Activated naive CD4-positive, alpha-beta T cell treated with anti-CD3 and anti-CD28 coated beads, Interleukin-2, amount 10 ng/mL, durations not matched to agents 7 days and 5 days (primary cell): Measurements from ENCODE around the gene PHACTR1.

Experiments
- CTCF ChIA-PET: fragments of 350-600 bp; sonication (Branson Sonifier 250); formaldehyde crosslinking; loops from one replicate; lab custom pipeline; 2021; ENCODE audit warnings: antibody characterized with exemption; lab: Charles Lee
- DNase-seq: peaks from one replicate; pipeline ENCODE4 v3.0.0-alpha.2; 2020
- H3K27ac Mint-ChIP-seq: one replicate; pipeline ENCODE4 v1.8.0; 2021; ENCODE audit warnings: mild to moderate bottlenecking, moderate library complexity, mixed read lengths
- H3K27me3 Mint-ChIP-seq: one replicate; pipeline ENCODE4 v1.8.0; 2021; ENCODE audit warnings: mild to moderate bottlenecking, mixed read lengths
- H3K36me3 Mint-ChIP-seq: one replicate; pipeline ENCODE4 v1.8.0; 2021; ENCODE audit warnings: mixed read lengths
- H3K4me1 Mint-ChIP-seq: one replicate; pipeline ENCODE4 v1.8.0; 2021; ENCODE audit warnings: mixed read lengths
- H3K4me3 Mint-ChIP-seq: one replicate; pipeline ENCODE4 v1.8.0; 2021; ENCODE audit warnings: mild to moderate bottlenecking, moderate library complexity, mixed read lengths
- H3K9me3 Mint-ChIP-seq: one replicate; pipeline ENCODE4 v1.8.0; 2021; ENCODE audit warnings: mixed read lengths

The PHACTR1 gene

DNA sequence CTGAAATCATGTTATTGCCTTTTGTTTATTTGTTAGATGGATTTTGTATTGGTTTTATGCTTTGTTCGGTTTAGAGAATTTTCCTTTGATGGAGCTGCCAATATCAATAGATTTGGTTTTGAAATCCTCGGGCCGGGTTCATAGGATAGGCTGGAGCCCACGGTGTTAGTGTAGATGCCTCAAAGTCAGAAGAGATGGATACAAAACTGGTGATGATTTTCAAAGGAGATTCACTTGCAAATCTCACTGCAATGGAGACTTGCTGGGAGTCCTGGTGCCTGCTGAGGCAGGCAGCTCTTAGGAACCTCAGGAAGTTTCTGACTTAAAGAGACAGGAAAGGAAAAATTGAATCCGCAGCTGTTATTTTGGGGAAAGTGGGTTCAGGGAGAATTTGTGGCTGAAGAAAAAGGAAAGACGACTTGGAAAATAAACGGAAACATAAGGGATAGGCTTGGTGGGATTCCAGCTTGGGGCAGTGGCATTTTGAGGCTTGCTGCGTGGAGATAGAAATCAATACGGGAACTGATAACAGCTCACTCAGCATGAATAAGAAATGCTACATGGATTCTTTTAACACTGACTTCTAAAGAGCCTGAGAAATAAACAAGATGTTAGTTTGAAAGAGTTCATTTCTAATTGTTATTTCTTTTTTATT is 241.6 kb downstream of the PHACTR1 start:
- DNase-seq = no peak
- Mint-ChIP-seq H3K36me3 (no peaks in the 10 kb centered on the region), H3K9me3 (no peaks in the 10 kb centered on the region), H3K27ac (no peak overlapping the region), H3K4me3 (peak overlapping the region; percentile 76), H3K4me1 (peaks cover 25% of the 10 kb centered on the region), H3K27me3 (peaks cover 39% of the 10 kb centered on the region)
- CTCF ChIA-PET = interaction anchor here (1.0 to 1.4 kb wide), 4 partner anchors 20 to 397 kb away, joined by 3 read pairs; no protein-coding TSS in a partner anchor

GRCh38 chr6:12961761-12962160 is 245.2 kb downstream of the PHACTR1 start:
- no peak overlapping the region for H3K27ac Mint-ChIP-seq
- no peak for DNase-seq
- H3K4me3 Mint-ChIP-seq = no peak overlapping the region
- H3K9me3 Mint-ChIP-seq = no peaks in the 10 kb centered on the region
- no peaks in the 10 kb centered on the region for H3K36me3 Mint-ChIP-seq
- CTCF ChIA-PET = no interaction called here
- peaks cover 35% of the 10 kb centered on the region for H3K27me3 Mint-ChIP-seq
- H3K4me1 Mint-ChIP-seq = peaks cover 24% of the 10 kb centered on the region

- no peak for DNase-seq
- H3K4me3 Mint-ChIP-seq = no peak overlapping the region
- H3K9me3 Mint-ChIP-seq = no peaks in the 10 kb centered on the region
- H3K27ac Mint-ChIP-seq = no peak overlapping the region
- no peaks in the 10 kb centered on the region for H3K36me3 Mint-ChIP-seq
- peaks cover 29% of the 10 kb centered on the region for H3K27me3 Mint-ChIP-seq
- CTCF ChIA-PET = no interaction called here
- peaks cover 21% of the 10 kb centered on the region for H3K4me1 Mint-ChIP-seq
Observed at GRCh38 chr6:12962529-12962928, 246.0 kb downstream of the PHACTR1 start.

- H3K4me3 Mint-ChIP-seq = no peak overlapping the region
- CTCF ChIA-PET = interaction anchor here (0.6 kb wide), 1 partner anchor 1103 kb away, joined by 3 read pairs; no protein-coding TSS in a partner anchor
Observed at GRCh38 chr6:12962987-12963386, 246.4 kb downstream of the PHACTR1 start.

DNA sequence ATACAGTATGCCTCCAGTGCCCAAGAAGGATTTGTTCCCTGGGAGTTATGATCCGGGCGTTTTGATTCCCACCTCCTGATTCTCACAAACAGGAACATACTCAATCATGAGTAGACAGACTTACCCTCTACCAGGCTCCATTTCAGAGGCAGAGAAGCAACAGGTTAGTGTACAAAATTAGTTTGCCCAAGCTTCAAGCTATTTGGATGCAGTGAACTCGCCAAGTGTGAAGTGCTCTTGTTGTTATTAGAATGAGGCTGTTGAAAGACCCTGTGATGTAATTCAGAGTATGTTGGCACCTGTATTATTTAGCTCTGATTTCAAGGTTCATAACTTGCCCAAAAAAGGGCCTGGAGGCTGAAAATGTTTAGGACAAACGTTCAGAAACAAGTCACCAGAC is 247.0 kb downstream of the PHACTR1 start:
- CTCF ChIA-PET = interaction anchor here (0.6 kb wide), 1 partner anchor 1103 kb away, joined by 3 read pairs; no protein-coding TSS in a partner anchor
- Mint-ChIP-seq H3K27me3 (peaks cover 24% of the 10 kb centered on the region), H3K4me3 (no peak overlapping the region), H3K9me3 (no peaks in the 10 kb centered on the region), H3K4me1 (peaks cover 12% of the 10 kb centered on the region), H3K27ac (no peak overlapping the region), H3K36me3 (no peaks in the 10 kb centered on the region)
- DNase-seq = no peak

More at GRCh38 chr6:12962987-12963386, 246.4 kb downstream of the PHACTR1 start:
- DNase-seq = no peak
- H3K4me1 Mint-ChIP-seq = peaks cover 16% of the 10 kb centered on the region
- H3K36me3 Mint-ChIP-seq = no peaks in the 10 kb centered on the region
- H3K27me3 Mint-ChIP-seq = peaks cover 29% of the 10 kb centered on the region
- no peaks in the 10 kb centered on the region for H3K9me3 Mint-ChIP-seq
- no peak overlapping the region for H3K27ac Mint-ChIP-seq

- no peaks in the 10 kb centered on the region for H3K9me3 Mint-ChIP-seq
- no peaks in the 10 kb centered on the region for H3K36me3 Mint-ChIP-seq
- no peak overlapping the region for H3K27ac Mint-ChIP-seq
- CTCF ChIA-PET = no interaction called here
- peaks cover 10% of the 10 kb centered on the region for H3K4me1 Mint-ChIP-seq
- DNase-seq = no peak
- H3K27me3 Mint-ChIP-seq = peaks cover 27% of the 10 kb centered on the region
- no peak overlapping the region for H3K4me3 Mint-ChIP-seq
Observed at GRCh38 chr6:12967686-12968085, 251.1 kb downstream of the PHACTR1 start.

DNA sequence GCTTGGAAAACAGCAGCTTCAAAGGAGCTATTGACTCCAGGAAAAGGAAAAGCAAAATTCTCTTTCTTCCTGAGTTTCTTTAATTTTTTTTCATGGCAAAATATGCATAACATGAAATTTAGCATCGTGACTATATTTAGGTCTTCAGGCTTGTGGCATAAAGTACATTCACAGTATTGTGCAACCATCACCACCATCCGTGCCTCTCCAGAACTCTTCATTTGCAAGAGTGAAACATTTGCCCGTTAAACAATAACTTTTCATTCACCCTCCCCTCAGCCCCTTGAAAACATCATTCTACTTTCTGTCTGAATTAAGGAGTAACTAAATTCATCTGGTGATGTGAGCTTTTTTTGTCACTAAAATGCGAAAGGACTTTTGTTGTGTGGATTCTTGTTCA is 251.7 kb downstream of the PHACTR1 start:
- Mint-ChIP-seq H3K27ac (no peak overlapping the region), H3K9me3 (no peaks in the 10 kb centered on the region), H3K36me3 (no peaks in the 10 kb centered on the region), H3K4me3 (no peak overlapping the region), H3K27me3 (peaks cover 27% of the 10 kb centered on the region), H3K4me1 (peaks cover 4% of the 10 kb centered on the region)
- CTCF ChIA-PET = no interaction called here
- DNase-seq = no peak

DNA sequence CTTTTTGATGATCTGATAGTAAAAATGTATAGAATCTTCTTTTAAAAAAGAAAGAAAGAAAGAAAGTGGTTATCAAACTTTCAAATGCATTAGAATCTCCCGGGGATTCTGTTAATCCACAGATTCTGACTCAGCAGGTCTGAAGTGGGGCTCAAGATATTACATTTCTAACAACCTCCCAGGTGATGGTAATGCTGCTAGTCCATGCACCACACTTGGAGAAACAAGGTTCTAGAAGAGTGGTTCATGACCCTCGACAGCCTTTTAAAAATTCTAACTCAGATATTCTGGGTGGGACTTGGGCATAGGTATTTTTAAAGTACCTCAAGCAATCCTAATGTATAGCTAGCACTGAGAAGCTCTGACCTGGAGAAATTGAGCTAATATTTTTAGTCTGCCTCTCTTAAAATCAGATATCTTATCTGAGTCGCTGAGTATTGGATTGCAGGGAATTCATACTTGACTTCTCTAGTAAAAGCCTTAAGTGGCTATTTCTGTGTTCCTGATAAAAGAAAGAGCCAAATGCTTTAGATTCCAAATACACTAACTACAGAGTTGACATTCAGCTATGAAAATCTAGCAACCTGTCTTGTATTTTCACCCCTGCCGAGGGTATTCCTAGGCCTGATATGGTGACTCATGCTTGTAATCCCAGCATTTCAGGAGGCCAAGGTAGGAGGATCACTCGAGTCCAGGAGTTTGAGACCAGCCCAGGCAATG is 252.4 kb downstream of the PHACTR1 start:
- CTCF ChIA-PET = no interaction called here
- Mint-ChIP-seq H3K4me3 (no peak overlapping the region), H3K27me3 (peaks cover 27% of the 10 kb centered on the region), H3K36me3 (no peaks in the 10 kb centered on the region), H3K27ac (no peak overlapping the region), H3K9me3 (no peaks in the 10 kb centered on the region), H3K4me1 (no peaks in the 10 kb centered on the region)
- DNase-seq = no peak

- Mint-ChIP-seq H3K27ac (no peak overlapping the region), H3K36me3 (no peaks in the 10 kb centered on the region), H3K4me3 (no peak overlapping the region), H3K9me3 (no peaks in the 10 kb centered on the region), H3K4me1 (no peaks in the 10 kb centered on the region), H3K27me3 (peaks cover 29% of the 10 kb centered on the region)
- no peak for DNase-seq
- CTCF ChIA-PET = no interaction called here
Observed at GRCh38 chr6:12969966-12970365, 253.4 kb downstream of the PHACTR1 start.

- Mint-ChIP-seq H3K4me3 (no peak overlapping the region), H3K27ac (no peak overlapping the region), H3K36me3 (no peaks in the 10 kb centered on the region), H3K4me1 (no peaks in the 10 kb centered on the region), H3K27me3 (peaks cover 13% of the 10 kb centered on the region), H3K9me3 (no peaks in the 10 kb centered on the region)
- no peak for DNase-seq
- CTCF ChIA-PET = no interaction called here
Observed at GRCh38 chr6:12973386-12973785, 256.8 kb downstream of the PHACTR1 start.

DNA sequence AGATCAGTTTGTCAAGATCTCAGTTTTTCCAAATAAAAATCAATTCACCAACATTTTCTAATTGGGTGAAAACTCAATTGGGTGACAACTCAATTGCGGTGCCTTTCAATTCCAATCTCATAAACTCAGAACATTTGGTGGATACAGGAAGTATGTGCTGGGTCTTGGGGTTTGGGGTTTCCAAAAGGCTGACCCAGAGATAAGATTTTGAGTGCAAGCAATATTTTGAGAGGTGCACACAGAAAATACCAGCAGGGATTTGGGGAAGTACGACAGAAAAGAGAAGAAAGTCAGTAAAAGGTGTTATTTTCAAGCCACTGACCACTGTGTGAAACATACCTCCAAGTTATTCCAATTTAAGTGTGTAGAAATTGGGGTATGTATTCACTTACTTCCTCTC is 258.0 kb downstream of the PHACTR1 start:
- no peaks in the 10 kb centered on the region for H3K4me1 Mint-ChIP-seq
- no peaks in the 10 kb centered on the region for H3K36me3 Mint-ChIP-seq
- H3K27ac Mint-ChIP-seq = no peak overlapping the region
- no peak overlapping the region for H3K4me3 Mint-ChIP-seq
- no peaks in the 10 kb centered on the region for H3K9me3 Mint-ChIP-seq
- H3K27me3 Mint-ChIP-seq = peaks cover 9% of the 10 kb centered on the region
- no peak for DNase-seq
- CTCF ChIA-PET = no interaction called here

DNA sequence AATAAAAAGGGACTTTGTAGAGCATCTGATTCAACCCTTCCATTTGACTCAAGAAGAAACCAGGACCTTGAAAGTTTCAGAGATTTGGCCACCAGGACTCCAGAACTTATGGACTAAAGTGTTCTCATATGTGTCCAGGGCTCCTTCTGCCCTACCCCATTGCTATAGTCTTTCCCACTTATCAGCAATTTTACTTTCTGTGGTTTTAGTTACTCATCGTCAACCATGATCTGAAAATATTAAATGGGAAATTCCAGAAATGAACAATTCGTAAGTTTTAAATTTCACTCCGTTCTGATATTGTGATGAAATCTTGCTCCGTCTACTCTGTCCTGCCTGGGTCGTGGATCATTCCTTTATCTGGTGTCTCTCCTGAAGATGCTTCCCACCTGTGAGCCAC is 259.8 kb downstream of the PHACTR1 start:
- H3K27ac Mint-ChIP-seq = no peak overlapping the region
- peaks cover 5% of the 10 kb centered on the region for H3K27me3 Mint-ChIP-seq
- CTCF ChIA-PET = no interaction called here
- no peaks in the 10 kb centered on the region for H3K4me1 Mint-ChIP-seq
- no peaks in the 10 kb centered on the region for H3K9me3 Mint-ChIP-seq
- H3K4me3 Mint-ChIP-seq = no peak overlapping the region
- H3K36me3 Mint-ChIP-seq = no peaks in the 10 kb centered on the region
- no peak for DNase-seq

GRCh38 chr6:12977206-12977605 is 260.6 kb downstream of the PHACTR1 start:
- Mint-ChIP-seq H3K27me3 (peaks cover 5% of the 10 kb centered on the region), H3K9me3 (no peaks in the 10 kb centered on the region), H3K36me3 (no peaks in the 10 kb centered on the region), H3K4me3 (no peak overlapping the region), H3K4me1 (no peaks in the 10 kb centered on the region), H3K27ac (no peak overlapping the region)
- CTCF ChIA-PET = no interaction called here
- no peak for DNase-seq

- Mint-ChIP-seq H3K4me3 (no peak overlapping the region), H3K27me3 (peaks cover 5% of the 10 kb centered on the region), H3K4me1 (no peaks in the 10 kb centered on the region), H3K36me3 (no peaks in the 10 kb centered on the region), H3K27ac (no peak overlapping the region), H3K9me3 (no peaks in the 10 kb centered on the region)
- DNase-seq = no peak
- CTCF ChIA-PET = no interaction called here
Observed at GRCh38 chr6:12977806-12978205, 261.2 kb downstream of the PHACTR1 start.

DNA sequence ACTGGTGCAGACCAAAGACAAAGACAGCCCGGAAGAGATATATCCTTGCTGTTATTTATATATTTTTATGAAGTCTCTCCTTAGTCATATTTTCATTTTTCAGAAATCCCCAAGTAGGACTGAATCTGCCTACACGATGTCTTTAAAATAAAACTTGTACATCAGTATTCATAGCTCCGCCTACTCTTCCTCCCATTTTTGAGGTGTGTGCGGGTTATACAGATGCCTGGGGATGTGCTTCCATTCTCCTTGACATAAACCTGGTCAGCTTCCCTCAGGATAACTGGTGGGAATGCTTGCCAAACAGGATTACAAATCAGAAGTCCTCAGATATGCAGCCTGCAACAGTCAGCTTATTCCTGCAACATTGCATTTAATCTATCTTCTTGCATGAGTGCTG is 264.2 kb downstream of the PHACTR1 start:
- no peaks in the 10 kb centered on the region for H3K36me3 Mint-ChIP-seq
- H3K9me3 Mint-ChIP-seq = no peaks in the 10 kb centered on the region
- CTCF ChIA-PET = no interaction called here
- no peak overlapping the region for H3K4me3 Mint-ChIP-seq
- H3K27me3 Mint-ChIP-seq = no peaks in the 10 kb centered on the region
- no peak overlapping the region for H3K27ac Mint-ChIP-seq
- no peak for DNase-seq
- no peaks in the 10 kb centered on the region for H3K4me1 Mint-ChIP-seq
